Lower lobe of right lung (tissue), 2 donors: ENCODE data around the gene POGZ. TPM values are rescaled to one million over a fixed set of nuclear protein-coding genes. Genes with fewer than 3 reads are reported as not detected.
A peak's percentile ranks its signal among the peaks of the same experiment; 100 is the strongest.

ENCODE experiments used
- ATAC-seq, 2 donors: fragments of 200-7000 bp; cut with Tn5 transposase; one replicate each; pipeline ENCODE4 v1.9.1; 2020 to 2022; ENCODE audit warnings: mild to moderate bottlenecking in 2 of 2, moderate library complexity in 2 of 2
- DNase-seq: peaks from one replicate; pipeline ENCODE4 v3.0.0-alpha.2; 2020
- H3K27ac ChIP-seq: fragments of 200-600 bp; one replicate; pipeline ENCODE4 v1.8.0; 2022
- H3K27me3 ChIP-seq: fragments of 200-600 bp; one replicate; pipeline ENCODE4 v1.8.0; 2022; ENCODE audit warnings: low read depth
- H3K36me3 ChIP-seq: fragments of 200-600 bp; one replicate; pipeline ENCODE4 v1.8.0; 2022; ENCODE audit warnings: mild to moderate bottlenecking
- H3K4me1 ChIP-seq: fragments of 200-600 bp; one replicate; pipeline ENCODE4 v1.8.0; 2022
- H3K4me3 ChIP-seq: fragments of 200-600 bp; one replicate; pipeline ENCODE4 v1.8.0; 2022; ENCODE audit warnings: mild to moderate bottlenecking
- H3K9me3 ChIP-seq: fragments of 200-600 bp; one replicate; pipeline ENCODE4 v1.8.0; 2022
- intact Hi-C: fragments of 100-400 bp; cut with DNase I; formaldehyde crosslinking; loops from one replicate; pipeline ENCODE4 v1.11.0; 2022
- long read RNA-seq: library from polyadenylated mRNA; unstranded; transcript quantifications from one replicate; pipeline ENCODE4 v2.0.0, GENCODE V29; 2021
- total RNA-seq: library from RNA; stranded (reverse); fragmentation: NEBNext Ultra II Directional; extraction: Animal tissue kit (Norgen Biotek cat#: 25700); gene quantifications from one replicate; pipeline ENCODE4 v1.2.1, GENCODE V29; 2021
- TF ChIP-seq, protein P1 (sequence below): fragments of 200-600 bp; IDR thresholded peaks from one replicate; pipeline ENCODE4 v1.8.0; 2022; ENCODE audit warnings: antibody characterized with exemption, mild to moderate bottlenecking
- donor health status: DM: no; HTN: yes; CAD: no; lungs with severe emphysema.

Gene POGZ, protein sequence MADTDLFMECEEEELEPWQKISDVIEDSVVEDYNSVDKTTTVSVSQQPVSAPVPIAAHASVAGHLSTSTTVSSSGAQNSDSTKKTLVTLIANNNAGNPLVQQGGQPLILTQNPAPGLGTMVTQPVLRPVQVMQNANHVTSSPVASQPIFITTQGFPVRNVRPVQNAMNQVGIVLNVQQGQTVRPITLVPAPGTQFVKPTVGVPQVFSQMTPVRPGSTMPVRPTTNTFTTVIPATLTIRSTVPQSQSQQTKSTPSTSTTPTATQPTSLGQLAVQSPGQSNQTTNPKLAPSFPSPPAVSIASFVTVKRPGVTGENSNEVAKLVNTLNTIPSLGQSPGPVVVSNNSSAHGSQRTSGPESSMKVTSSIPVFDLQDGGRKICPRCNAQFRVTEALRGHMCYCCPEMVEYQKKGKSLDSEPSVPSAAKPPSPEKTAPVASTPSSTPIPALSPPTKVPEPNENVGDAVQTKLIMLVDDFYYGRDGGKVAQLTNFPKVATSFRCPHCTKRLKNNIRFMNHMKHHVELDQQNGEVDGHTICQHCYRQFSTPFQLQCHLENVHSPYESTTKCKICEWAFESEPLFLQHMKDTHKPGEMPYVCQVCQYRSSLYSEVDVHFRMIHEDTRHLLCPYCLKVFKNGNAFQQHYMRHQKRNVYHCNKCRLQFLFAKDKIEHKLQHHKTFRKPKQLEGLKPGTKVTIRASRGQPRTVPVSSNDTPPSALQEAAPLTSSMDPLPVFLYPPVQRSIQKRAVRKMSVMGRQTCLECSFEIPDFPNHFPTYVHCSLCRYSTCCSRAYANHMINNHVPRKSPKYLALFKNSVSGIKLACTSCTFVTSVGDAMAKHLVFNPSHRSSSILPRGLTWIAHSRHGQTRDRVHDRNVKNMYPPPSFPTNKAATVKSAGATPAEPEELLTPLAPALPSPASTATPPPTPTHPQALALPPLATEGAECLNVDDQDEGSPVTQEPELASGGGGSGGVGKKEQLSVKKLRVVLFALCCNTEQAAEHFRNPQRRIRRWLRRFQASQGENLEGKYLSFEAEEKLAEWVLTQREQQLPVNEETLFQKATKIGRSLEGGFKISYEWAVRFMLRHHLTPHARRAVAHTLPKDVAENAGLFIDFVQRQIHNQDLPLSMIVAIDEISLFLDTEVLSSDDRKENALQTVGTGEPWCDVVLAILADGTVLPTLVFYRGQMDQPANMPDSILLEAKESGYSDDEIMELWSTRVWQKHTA (N-terminal part only)
- total RNA-seq: 98.1 TPM
- long read RNA-seq, partial matches to known transcripts: 3 of 20 reads
- long read RNA-seq, other reads (novel, unspliced or antisense): 13 of 20 reads

DNA sequence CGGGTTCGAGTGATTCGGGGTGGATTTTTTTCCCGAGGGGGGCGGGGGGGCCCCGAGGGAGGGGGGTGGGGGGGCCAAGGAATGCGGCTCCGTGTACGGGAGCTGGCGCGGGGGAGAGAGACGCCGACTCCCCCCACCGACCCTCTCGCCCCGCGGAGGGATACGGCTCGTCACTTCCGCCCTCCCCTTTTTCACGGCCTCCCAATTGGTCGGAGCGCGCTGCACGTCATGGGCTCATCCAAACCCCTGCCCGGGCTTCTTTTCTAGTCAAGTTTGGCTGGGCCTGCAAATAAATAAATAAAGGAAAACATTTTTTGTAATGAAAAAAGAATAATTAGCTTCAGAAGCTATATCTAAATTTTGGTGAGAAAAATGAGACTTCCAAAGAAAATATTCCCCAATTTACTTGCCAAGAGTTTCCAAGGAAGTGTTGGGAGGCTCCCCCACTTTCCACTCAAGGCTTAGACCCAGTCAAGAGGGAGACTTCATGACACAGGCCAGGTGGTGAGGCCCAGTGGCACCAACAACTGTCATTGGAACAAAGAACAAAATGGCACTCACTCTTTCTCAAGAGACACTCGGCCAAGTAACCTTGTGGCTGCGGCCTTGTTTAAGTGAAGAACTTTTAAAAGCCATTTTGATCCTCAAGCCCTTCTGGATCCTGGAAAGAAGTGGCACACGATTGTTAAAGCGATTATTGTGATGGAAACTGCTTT is at the start of gene POGZ:
POGZ (minus strand) TSS at position 164 of the 716 bp plus-strand sequence. CDS start 17,290 bp downstream, outside the sequence.
- Histone ChIP-seq H3K9me3 (no peaks in the 10 kb centered on the region), H3K4me3 (peak within 1 kb of the TSS; percentile 67), H3K4me1 (peaks cover 31% of the 10 kb centered on the region), H3K27ac (peak within 1 kb of the TSS; percentile 95), H3K36me3 (no peaks in the 10 kb centered on the region), H3K27me3 (no peaks in the 10 kb centered on the region)
- intact Hi-C loops: no loop called here
- ATAC-seq (peak; percentile 97 to 98), DNase-seq (peak; percentile 96)
- TF ChIP-seq, protein P1, sequence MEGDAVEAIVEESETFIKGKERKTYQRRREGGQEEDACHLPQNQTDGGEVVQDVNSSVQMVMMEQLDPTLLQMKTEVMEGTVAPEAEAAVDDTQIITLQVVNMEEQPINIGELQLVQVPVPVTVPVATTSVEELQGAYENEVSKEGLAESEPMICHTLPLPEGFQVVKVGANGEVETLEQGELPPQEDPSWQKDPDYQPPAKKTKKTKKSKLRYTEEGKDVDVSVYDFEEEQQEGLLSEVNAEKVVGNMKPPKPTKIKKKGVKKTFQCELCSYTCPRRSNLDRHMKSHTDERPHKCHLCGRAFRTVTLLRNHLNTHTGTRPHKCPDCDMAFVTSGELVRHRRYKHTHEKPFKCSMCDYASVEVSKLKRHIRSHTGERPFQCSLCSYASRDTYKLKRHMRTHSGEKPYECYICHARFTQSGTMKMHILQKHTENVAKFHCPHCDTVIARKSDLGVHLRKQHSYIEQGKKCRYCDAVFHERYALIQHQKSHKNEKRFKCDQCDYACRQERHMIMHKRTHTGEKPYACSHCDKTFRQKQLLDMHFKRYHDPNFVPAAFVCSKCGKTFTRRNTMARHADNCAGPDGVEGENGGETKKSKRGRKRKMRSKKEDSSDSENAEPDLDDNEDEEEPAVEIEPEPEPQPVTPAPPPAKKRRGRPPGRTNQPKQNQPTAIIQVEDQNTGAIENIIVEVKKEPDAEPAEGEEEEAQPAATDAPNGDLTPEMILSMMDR: no peak

DNA sequence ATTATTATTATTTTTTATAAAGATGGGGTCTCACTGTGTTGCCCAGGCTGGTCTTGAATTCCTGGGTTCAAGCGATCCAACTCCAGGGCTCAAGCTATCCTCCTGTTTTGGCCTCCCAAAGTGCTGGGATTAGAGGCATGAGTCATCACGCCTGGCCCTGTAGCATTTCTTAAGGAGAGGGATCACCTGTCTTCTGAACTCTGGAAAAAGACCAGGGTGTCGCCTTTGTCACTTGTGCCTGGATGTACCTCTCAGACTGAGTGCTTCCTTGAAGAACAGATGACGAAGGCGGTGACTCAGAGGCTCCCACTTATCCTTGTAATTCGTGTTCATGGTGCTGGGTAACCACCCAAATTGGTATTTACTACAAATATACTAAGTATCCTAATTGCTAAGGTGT is 49.5 kb upstream of the POGZ start:
- Histone ChIP-seq H3K27ac (peak overlapping the region; percentile 54), H3K36me3 (no peaks in the 10 kb centered on the region), H3K4me1 (peaks cover 20% of the 10 kb centered on the region), H3K4me3 (no peak overlapping the region), H3K27me3 (no peaks in the 10 kb centered on the region), H3K9me3 (no peaks in the 10 kb centered on the region)
- ATAC-seq (peak; percentile 3 to 17), DNase-seq (peak; percentile 62)
- TF ChIP-seq, protein P1: no peak
- intact Hi-C loops: no loop called here

DNA sequence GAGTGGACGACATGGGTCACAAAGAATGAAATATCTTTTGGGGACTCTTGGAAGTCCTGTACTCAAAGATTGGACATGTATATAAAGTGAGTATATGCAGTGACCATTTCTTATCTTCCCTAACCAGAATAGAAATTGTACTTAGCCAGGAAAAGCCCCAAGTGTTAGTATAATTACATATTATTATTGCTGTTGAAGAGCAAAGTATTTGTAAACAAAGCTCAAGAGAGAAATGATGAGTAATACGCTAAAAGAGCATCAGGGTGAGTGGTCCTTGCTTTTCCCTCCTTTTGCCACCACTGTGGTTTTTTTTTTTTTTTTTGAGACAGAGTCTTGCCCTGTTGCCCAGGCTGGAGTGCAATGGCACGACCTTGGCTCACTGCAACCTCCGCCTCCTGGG is 45.5 kb upstream of the POGZ start:
- TF ChIP-seq, protein P1: no peak
- Histone ChIP-seq H3K27me3 (no peaks in the 10 kb centered on the region), H3K9me3 (no peaks in the 10 kb centered on the region), H3K27ac (no peak overlapping the region), H3K36me3 (no peaks in the 10 kb centered on the region), H3K4me3 (no peak overlapping the region), H3K4me1 (no peaks in the 10 kb centered on the region)
- ATAC-seq: no peak
- intact Hi-C loops: no loop called here
- DNase-seq: no peak

DNA sequence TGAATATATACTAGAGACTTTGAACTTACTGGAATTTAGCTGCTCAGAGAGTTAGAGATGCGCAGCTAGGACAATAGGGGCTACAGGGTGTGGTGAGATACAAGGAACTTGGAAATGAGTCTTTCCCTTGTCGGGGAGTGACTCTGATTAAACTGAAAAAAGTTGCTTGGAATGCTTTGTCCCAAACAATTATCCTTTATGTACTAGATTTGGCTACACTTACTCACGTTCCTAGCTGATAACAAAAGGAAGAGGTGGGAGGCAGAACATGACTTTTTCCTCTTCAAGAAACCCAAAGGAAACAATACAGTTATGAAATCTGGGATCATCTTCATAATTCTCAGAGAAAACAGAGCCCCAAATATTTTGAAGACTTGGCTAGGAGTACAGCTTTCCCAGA is 45.0 kb upstream of the POGZ start:
- TF ChIP-seq, protein P1: no peak
- Histone ChIP-seq H3K9me3 (no peaks in the 10 kb centered on the region), H3K27me3 (no peaks in the 10 kb centered on the region), H3K27ac (no peak overlapping the region), H3K36me3 (no peaks in the 10 kb centered on the region), H3K4me1 (no peaks in the 10 kb centered on the region), H3K4me3 (no peak overlapping the region)
- ATAC-seq (no peak), DNase-seq (no peak)
- intact Hi-C loops: no loop called here
